Measurements from ENCODE around the gene GRIK5.
A peak's percentile ranks its signal among the peaks of the same experiment; 100 is the strongest.

GRIK5 gene

GRCh38 chr19:42093926-42094325, 23.9 kb upstream of the GRIK5 start:
- TF ChIP-seq CTCF (IDR thresholded peaks at IDR 0.05) = no peak

- no peak for TF ChIP-seq CTCF (IDR thresholded peaks at IDR 0.05)
Observed at GRCh38 chr19:42093505-42093904, 23.5 kb upstream of the GRIK5 start.

GRCh38 chr19:42092350-42092749, 22.3 kb upstream of the GRIK5 start:
- TF ChIP-seq CTCF (IDR thresholded peaks at IDR 0.05) = peak; percentile 27; the same call in 1 of the 2 replicates

GRCh38 chr19:42091742-42092141, 21.7 kb upstream of the GRIK5 start:
- TF ChIP-seq CTCF (IDR thresholded peaks at IDR 0.05) = no peak

- no peak for TF ChIP-seq CTCF (IDR thresholded peaks at IDR 0.05)
Observed at GRCh38 chr19:42091300-42091699, 21.3 kb upstream of the GRIK5 start.

GRCh38 chr19:42090672-42091071, 20.7 kb upstream of the GRIK5 start:
- no peak for TF ChIP-seq CTCF (IDR thresholded peaks at IDR 0.05)

- TF ChIP-seq CTCF (IDR thresholded peaks at IDR 0.05) = no peak
Observed at GRCh38 chr19:42089772-42090171, 19.8 kb upstream of the GRIK5 start.

GRCh38 chr19:42089191-42089750, 19.3 kb upstream of the GRIK5 start:
- TF ChIP-seq CTCF (IDR thresholded peaks at IDR 0.05) = no peak
